Colonic mucosa (tissue), 4 donors: ENCODE data around the gene CTSG. TPM values are rescaled to one million over a fixed set of nuclear protein-coding genes. Genes with fewer than 3 reads are reported as not detected.

Source experiments
- DNase-seq: peaks from one replicate; pipeline ENCODE4 v3.0.0-alpha.2; 2020
- H3K27ac ChIP-seq: fragments of 200-600 bp; one replicate; pipeline ENCODE4 v1.8.0; 2021
- H3K27me3 ChIP-seq: fragments of 200-600 bp; one replicate; pipeline ENCODE4 v1.8.0; 2021
- H3K36me3 ChIP-seq: fragments of 200-600 bp; one replicate; pipeline ENCODE4 v1.8.0; 2021
- H3K4me1 ChIP-seq: fragments of 200-600 bp; one replicate; pipeline ENCODE4 v1.8.0; 2021; ENCODE audit warnings: mild to moderate bottlenecking
- H3K4me3 ChIP-seq: fragments of 200-600 bp; one replicate; pipeline ENCODE4 v1.8.0; 2021
- H3K9ac ChIP-seq, 2 donors: one replicate each; pipeline ENCODE4 v1.7.0; 2013; ENCODE audit warnings: control low read depth in 2 of 2, low read depth in 2 of 2, low read length in 2 of 2
- H3K9me3 ChIP-seq: fragments of 200-600 bp; one replicate; pipeline ENCODE4 v1.8.0; 2021
- intact Hi-C: fragments of 100-400 bp; cut with DNase I; formaldehyde crosslinking; loops from one replicate; pipeline ENCODE4 v1.14.1; 2022
- total RNA-seq, 2 donors: library from RNA; stranded (reverse); fragmentation: NEBNext Ultra II Directional in 1 of 2; extraction: Animal tissue kit (Norgen Biotek cat#: 25700) in 1 of 2; gene quantifications; one replicate each; pipeline ENCODE4 v1.2.1, GENCODE V29; 2021
- TF ChIP-seq, protein P1 (sequence below): fragments of 200-600 bp; IDR thresholded peaks from one replicate; pipeline ENCODE4 v1.8.0; 2022; ENCODE audit warnings: antibody characterized with exemption, mild to moderate bottlenecking
- donor health status: healthy.
- donor health status: DM: no; HTN: no; CAD: no.
- donor health status: DM: no; HTN: no; CAD: no.

Gene CTSG
- total RNA-seq, 2 donors from 2014 or later = 3.2 to 5.4 TPM

DNA sequence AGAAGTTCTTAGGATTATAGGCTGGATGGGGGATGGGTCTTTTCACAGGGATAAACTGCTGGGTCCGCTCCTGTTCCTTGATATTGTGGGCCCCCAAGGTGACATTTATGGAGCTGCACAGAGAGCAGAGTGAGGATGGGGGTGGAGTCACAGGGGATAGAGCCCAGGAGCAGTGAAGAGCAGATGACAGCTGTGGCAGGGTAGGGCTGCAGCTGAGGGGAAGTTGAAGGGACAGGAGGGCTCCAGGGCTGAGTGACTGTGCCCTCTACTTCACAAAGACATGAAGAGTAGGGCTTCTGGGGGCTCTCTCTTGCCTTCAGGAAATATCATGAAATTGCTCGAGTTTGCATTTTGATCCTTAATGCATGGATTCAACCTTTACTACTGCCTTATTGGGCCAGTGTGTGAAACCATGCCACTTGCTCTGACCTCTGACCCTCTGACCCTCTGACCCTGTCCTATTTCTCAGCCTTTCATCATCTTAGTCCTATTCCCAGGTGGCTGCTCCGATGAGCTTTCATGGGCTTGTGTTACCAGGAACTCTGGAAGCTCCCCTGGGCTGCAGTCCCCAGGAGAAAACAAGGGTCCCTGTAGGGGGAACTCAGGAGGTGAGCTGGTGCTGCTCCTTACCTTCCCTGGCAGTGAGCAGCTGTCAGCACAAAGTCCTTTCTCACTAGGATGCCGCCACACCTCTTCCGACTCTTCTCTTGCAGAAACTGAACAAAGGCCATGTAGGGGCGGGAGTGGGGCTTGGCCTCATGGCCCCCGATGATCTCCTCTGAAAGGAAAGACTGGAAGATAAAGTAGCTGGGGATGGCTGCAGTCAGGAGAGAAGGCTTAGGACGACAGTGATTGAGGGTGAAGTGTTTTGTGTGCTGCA is 31.8 kb upstream of the CTSG start:
- no peak for DNase-seq
- Histone ChIP-seq H3K27ac (no peak overlapping the region), H3K9ac (no peak overlapping the region), H3K27me3 (no peaks in the 10 kb centered on the region), H3K4me3 (no peak overlapping the region), H3K36me3 (no peaks in the 10 kb centered on the region), H3K4me1 (no peaks in the 10 kb centered on the region), H3K9me3 (no peaks in the 10 kb centered on the region)
- intact Hi-C loops = no loop called here
- TF ChIP-seq, protein P1, sequence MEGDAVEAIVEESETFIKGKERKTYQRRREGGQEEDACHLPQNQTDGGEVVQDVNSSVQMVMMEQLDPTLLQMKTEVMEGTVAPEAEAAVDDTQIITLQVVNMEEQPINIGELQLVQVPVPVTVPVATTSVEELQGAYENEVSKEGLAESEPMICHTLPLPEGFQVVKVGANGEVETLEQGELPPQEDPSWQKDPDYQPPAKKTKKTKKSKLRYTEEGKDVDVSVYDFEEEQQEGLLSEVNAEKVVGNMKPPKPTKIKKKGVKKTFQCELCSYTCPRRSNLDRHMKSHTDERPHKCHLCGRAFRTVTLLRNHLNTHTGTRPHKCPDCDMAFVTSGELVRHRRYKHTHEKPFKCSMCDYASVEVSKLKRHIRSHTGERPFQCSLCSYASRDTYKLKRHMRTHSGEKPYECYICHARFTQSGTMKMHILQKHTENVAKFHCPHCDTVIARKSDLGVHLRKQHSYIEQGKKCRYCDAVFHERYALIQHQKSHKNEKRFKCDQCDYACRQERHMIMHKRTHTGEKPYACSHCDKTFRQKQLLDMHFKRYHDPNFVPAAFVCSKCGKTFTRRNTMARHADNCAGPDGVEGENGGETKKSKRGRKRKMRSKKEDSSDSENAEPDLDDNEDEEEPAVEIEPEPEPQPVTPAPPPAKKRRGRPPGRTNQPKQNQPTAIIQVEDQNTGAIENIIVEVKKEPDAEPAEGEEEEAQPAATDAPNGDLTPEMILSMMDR = no peak

DNA sequence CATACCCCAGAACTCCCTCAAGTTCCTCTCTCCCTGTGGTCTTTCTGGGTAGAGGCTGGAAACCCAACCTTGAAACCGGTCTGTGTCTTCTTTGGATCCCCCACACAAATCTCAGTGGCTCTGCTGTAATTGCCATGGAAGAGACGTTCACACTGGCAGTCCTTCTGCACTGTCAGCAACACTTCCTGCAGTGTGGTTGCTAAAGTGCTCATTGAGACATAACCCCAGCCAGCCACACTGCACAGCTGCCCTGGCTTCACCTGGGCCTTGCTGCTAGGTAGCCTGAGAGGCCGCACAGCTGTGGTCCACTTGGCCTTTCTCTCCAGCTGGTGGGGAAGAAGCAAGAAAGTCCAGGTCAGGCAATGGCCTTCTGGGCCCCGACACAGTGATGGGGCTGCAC is 31.0 kb upstream of the CTSG start:
- no peaks in the 10 kb centered on the region for H3K4me1 ChIP-seq
- DNase-seq = no peak
- H3K36me3 ChIP-seq = no peaks in the 10 kb centered on the region
- H3K27ac ChIP-seq = no peak overlapping the region
- no peaks in the 10 kb centered on the region for H3K27me3 ChIP-seq
- intact Hi-C loops = no loop called here
- H3K9ac ChIP-seq = no peak overlapping the region
- TF ChIP-seq, protein P1 = no peak
- H3K4me3 ChIP-seq = no peak overlapping the region
- no peaks in the 10 kb centered on the region for H3K9me3 ChIP-seq

GRCh38 chr14:24606297-24606696 is 30.2 kb upstream of the CTSG start:
- intact Hi-C loops = no loop called here
- H3K27ac ChIP-seq = no peak overlapping the region
- TF ChIP-seq, protein P1 = no peak

DNA sequence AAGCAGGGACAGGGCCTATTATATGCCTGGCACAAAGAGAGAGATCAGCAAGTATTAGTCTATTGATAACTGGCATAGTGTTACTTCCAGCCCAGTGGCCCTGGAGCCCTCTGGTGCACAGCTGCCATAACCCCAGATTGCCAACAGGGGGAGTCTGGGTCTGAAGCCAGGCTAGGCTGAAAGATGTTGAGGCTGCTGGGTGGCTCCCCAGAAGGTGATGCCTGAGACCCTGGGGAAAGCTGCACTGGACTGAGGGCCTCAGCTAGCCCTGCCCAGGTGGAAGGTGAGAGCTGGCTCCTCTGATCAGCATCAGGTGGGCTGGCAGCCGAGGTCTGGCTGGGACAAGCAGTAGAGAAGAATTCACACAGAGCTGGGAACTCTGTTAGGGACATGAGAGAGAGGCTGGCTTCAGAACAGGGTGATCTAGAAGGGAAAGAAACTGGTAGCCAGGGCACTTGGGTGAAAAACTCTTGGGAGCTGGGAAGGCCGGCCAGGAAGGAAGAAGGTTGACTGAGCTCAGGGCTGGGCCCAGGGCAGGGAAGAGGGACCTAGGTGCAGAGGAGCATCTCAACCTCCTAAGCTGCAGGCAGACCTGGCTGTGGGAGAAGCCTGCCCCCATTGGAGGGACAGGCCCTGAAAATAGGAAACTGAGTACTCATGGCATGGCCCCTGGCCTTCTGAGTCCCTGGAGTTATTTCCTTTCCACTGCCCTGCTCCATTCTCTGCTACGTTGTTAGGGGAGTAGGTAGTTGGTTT is 29.6 kb upstream of the CTSG start:
- H3K27ac ChIP-seq = no peak overlapping the region
- no peak overlapping the region for H3K9ac ChIP-seq
- H3K36me3 ChIP-seq = no peaks in the 10 kb centered on the region
- no peak overlapping the region for H3K4me3 ChIP-seq
- TF ChIP-seq, protein P1 = peak; percentile 71
- intact Hi-C loops = no loop called here
- DNase-seq = peak; percentile 41
- no peaks in the 10 kb centered on the region for H3K27me3 ChIP-seq
- H3K9me3 ChIP-seq = no peaks in the 10 kb centered on the region
- H3K4me1 ChIP-seq = no peaks in the 10 kb centered on the region

More at GRCh38 chr14:24606297-24606696, 30.2 kb upstream of the CTSG start:
- no peaks in the 10 kb centered on the region for H3K27me3 ChIP-seq
- H3K4me1 ChIP-seq = no peaks in the 10 kb centered on the region
- no peaks in the 10 kb centered on the region for H3K9me3 ChIP-seq
- H3K4me3 ChIP-seq = no peak overlapping the region
- no peaks in the 10 kb centered on the region for H3K36me3 ChIP-seq
- DNase-seq = no peak
- no peak overlapping the region for H3K9ac ChIP-seq

DNA sequence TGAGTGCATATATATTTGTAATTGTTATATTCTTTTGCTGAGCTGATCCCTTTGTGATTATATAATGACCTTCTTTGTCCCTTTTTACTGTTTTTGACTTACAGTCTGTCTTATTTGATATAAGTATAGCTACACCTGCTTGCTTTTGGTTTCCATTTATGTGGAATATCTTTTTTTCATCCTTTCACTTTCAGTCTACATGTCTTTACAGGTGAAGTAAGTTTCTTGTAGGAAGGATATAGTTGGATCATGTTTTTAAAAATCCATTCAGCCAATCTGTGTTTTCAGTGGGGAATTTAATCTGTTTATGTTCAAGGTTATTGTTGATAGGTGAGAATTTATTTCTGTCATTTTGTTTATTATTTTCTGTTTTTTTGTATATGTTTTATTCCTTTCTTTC is 21.4 kb upstream of the CTSG start:
- Histone ChIP-seq H3K9me3 (no peaks in the 10 kb centered on the region), H3K9ac (no peak overlapping the region), H3K4me1 (no peaks in the 10 kb centered on the region), H3K27me3 (no peaks in the 10 kb centered on the region), H3K27ac (no peak overlapping the region), H3K36me3 (no peaks in the 10 kb centered on the region), H3K4me3 (no peak overlapping the region)
- DNase-seq = no peak
- intact Hi-C loops = no loop called here
- TF ChIP-seq, protein P1 = no peak
